BE2C (cell line): ENCODE data around the gene DPP10.

Source experiments
- DNase-seq: peaks from one replicate; pipeline ENCODE4 v3.0.0-alpha.2; 2020
- H3K27me3 ChIP-seq: fragments of 250-450 bp; sonication (Bioruptor Pico); 2 replicates; pipeline ENCODE4 v1.5.1; 2020; ENCODE audit warnings: mild to moderate bottlenecking
- H3K36me3 ChIP-seq: fragments of 250-450 bp; sonication (Bioruptor Pico); 2 replicates; pipeline ENCODE4 v1.5.1; 2020; ENCODE audit warnings: mild to moderate bottlenecking
- H3K4me1 ChIP-seq: fragments of 250-450 bp; sonication (Bioruptor Pico); 2 replicates; pipeline ENCODE4 v1.5.1; 2020
- H3K4me3 ChIP-seq: 2 replicates; pipeline ENCODE4 v1.5.1; 2011; ENCODE audit warnings: low read depth, low read length
- H3K9me3 ChIP-seq: fragments of 250-450 bp; sonication (Bioruptor Pico); 2 replicates; pipeline ENCODE4 v1.5.1; 2020
- TF ChIP-seq, protein P1 (sequence below): IDR thresholded peaks from 2 replicates; pipeline ENCODE4 v1.5.1; 2012; ENCODE audit warnings: mild to moderate bottlenecking, low read depth, low read length

Gene DPP10

DNA sequence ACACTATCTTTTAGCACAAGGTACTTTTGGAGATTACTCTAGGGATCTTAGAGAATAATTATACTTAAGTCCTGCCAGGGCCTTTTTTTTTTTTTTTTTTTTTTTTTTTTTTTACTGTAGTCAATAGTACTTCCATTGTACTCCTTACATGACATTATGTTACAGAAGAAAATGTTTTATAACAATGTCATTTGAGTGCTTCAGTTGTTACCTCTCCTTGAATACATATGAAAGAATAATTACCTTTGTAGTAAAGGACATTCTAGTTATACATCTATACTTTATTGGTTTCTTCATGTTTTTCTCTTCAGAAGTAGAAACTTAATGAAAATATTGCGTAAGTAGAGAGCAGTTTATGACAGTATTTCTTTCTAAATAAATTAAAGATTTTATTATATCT, 834.9 kb downstream of the DPP10 start:
- DNase-seq: no peak
- TF ChIP-seq, protein P1, sequence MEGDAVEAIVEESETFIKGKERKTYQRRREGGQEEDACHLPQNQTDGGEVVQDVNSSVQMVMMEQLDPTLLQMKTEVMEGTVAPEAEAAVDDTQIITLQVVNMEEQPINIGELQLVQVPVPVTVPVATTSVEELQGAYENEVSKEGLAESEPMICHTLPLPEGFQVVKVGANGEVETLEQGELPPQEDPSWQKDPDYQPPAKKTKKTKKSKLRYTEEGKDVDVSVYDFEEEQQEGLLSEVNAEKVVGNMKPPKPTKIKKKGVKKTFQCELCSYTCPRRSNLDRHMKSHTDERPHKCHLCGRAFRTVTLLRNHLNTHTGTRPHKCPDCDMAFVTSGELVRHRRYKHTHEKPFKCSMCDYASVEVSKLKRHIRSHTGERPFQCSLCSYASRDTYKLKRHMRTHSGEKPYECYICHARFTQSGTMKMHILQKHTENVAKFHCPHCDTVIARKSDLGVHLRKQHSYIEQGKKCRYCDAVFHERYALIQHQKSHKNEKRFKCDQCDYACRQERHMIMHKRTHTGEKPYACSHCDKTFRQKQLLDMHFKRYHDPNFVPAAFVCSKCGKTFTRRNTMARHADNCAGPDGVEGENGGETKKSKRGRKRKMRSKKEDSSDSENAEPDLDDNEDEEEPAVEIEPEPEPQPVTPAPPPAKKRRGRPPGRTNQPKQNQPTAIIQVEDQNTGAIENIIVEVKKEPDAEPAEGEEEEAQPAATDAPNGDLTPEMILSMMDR: no peak

DNA sequence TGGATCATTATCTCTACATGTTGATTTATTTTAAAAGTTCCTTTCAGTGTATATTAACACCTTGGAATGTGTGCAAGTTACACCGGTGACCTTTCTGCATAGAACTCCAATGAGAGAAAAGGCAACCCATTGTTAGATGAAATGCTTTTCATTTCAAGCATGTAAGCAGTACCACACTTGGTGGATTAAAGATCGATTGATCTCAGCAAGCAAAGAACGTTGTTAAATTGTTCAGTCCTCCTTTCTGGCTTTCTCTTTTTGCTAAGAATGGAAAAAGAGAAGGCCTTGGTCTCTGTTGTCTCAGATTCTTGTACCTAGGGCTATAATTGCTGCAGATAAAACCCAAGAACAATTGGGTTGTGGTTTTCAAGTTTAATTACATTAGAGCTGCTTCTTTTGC, 843.0 kb downstream of the DPP10 start:
- Histone ChIP-seq H3K9me3 (no peaks in the 10 kb centered on the region), H3K36me3 (no peaks in the 10 kb centered on the region), H3K27me3 (no peaks in the 10 kb centered on the region), H3K4me1 (no peaks in the 10 kb centered on the region), H3K4me3 (no peak overlapping the region)
- TF ChIP-seq, protein P1: no peak
- DNase-seq: no peak

More for the DNA sequence above, 834.9 kb downstream of the DPP10 start:
- Histone ChIP-seq H3K36me3 (no peaks in the 10 kb centered on the region), H3K4me1 (no peaks in the 10 kb centered on the region), H3K9me3 (no peaks in the 10 kb centered on the region), H3K4me3 (no peak overlapping the region), H3K27me3 (no peaks in the 10 kb centered on the region)

DNA sequence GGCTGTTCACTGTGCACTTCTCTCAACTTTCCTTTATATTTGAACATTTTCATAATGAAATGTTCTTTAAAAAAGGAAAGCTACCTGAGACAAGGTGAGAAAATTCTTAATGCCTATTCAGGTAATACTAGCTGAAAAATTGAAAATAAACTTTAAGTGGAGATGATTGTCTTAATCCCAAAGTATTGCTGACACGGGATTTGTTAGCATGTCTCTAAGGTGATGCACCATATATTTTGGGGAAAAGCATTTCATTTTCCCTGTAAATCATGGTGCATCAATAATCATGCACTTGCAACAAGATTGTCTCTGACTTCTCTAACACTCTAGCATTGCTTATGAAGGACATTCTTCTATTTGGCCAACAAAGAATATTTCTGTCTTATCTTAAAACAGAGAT, 848.0 kb downstream of the DPP10 start:
- no peak for DNase-seq
- H3K27me3 ChIP-seq: no peaks in the 10 kb centered on the region
- H3K4me1 ChIP-seq: no peaks in the 10 kb centered on the region
- no peaks in the 10 kb centered on the region for H3K9me3 ChIP-seq
- no peak overlapping the region for H3K4me3 ChIP-seq
- TF ChIP-seq, protein P1: no peak
- H3K36me3 ChIP-seq: no peaks in the 10 kb centered on the region

DNA sequence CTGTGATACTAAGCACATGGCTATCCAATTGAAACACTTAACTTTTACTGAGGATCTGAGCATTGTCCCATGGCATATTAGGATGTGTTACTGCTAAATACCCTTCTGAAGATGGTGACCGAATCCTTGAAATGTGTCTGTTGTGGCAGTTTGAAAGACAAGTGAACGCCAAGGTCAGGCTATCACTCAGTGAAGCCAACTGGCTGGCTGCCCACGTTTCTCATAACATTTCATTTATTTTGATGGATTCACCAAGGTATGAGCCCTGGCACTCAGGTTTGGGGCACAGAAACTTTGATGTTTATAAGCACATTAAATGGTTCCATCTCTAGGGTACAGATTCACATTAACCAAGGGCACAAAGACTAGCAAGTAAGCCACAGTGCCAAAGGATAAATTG, 850.3 kb downstream of the DPP10 start:
- Histone ChIP-seq H3K36me3 (no peaks in the 10 kb centered on the region), H3K4me3 (no peak overlapping the region), H3K9me3 (no peaks in the 10 kb centered on the region), H3K27me3 (no peaks in the 10 kb centered on the region), H3K4me1 (no peaks in the 10 kb centered on the region)
- no peak for DNase-seq
- TF ChIP-seq, protein P1: no peak

DNA sequence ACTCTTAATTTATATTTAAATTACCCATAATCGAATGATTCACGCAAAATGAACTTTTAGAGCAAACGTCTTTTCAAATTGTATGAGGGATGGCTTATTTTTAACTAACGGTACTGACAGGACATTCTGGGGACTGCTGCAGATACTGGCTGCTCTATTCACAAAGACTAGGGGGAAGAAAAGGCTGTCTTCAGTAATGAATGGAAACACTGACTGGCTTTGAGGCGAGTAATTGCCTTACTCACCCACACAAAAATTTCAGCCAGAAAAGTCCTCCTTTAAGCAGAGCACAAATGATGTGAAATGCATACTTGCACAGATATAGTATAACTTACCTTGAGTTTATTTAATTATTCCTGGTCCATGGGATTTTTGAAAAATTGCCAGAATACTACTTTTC, 852.6 kb downstream of the DPP10 start:
- no peaks in the 10 kb centered on the region for H3K9me3 ChIP-seq
- TF ChIP-seq, protein P1: no peak
- H3K27me3 ChIP-seq: no peaks in the 10 kb centered on the region
- H3K4me1 ChIP-seq: no peaks in the 10 kb centered on the region
- H3K4me3 ChIP-seq: no peak overlapping the region
- no peaks in the 10 kb centered on the region for H3K36me3 ChIP-seq
- DNase-seq: no peak

DNA sequence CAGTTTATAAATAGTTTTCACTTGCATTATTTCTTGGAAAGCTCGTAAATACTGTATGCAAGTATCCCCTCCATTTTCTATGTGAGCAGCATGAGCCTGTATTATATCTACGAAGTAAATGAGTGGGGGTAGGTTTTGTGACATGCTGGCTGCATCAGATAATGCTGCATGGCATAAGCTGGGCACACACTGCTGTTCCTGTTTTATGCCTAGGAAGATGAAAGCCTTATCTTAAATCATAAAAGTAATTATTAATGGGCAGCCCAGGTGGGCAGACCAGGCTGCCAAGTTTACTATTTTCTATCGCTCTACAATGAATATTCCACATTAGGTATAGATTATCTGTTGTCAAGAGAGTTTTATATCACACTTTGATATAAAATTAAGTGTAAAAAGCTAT, 854.6 kb downstream of the DPP10 start:
- H3K4me1 ChIP-seq: no peaks in the 10 kb centered on the region
- DNase-seq: no peak

More for the DNA sequence above, 854.6 kb downstream of the DPP10 start:
- H3K9me3 ChIP-seq: no peaks in the 10 kb centered on the region
- no peaks in the 10 kb centered on the region for H3K36me3 ChIP-seq
- no peak overlapping the region for H3K4me3 ChIP-seq
- no peaks in the 10 kb centered on the region for H3K27me3 ChIP-seq
- TF ChIP-seq, protein P1: no peak
